Loucy (cell line): ENCODE measurements around the gene MTCH1.

Experiments used
- H2AFZ ChIP-seq: fragments of 200-600 bp; sonication (generic); 2 replicates; pipeline ENCODE4 v1.6.0; 2016; ENCODE audit warnings: antibody characterized with exemption, mild to moderate bottlenecking, low read length, moderate library complexity
- H3F3A ChIP-seq: fragments of 200-600 bp; 2 replicates; pipeline ENCODE4 v1.6.0; 2016; ENCODE audit warnings: antibody characterized with exemption, low read depth, mild to moderate bottlenecking
- H3K27me3 ChIP-seq: fragments of 200-600 bp; sonication (generic); 2 replicates; pipeline ENCODE4 v1.6.1; 2014; ENCODE audit warnings: low read length, mild to moderate bottlenecking; ENCODE audit not compliant: insufficient read depth, poor library complexity, severe bottlenecking
- H3K36me3 ChIP-seq: fragments of 200-600 bp; sonication (generic); 2 replicates; pipeline ENCODE4 v1.6.1; 2016; ENCODE audit warnings: low read length; ENCODE audit not compliant: insufficient read depth
- H3K4me1 ChIP-seq: fragments of 200-600 bp; sonication (generic); 2 replicates; pipeline ENCODE4 v1.5.1; 2014; ENCODE audit warnings: low read length, mild to moderate bottlenecking; ENCODE audit not compliant: insufficient read depth, poor library complexity, severe bottlenecking
- H3K4me2 ChIP-seq: fragments of 200-600 bp; sonication (generic); 2 replicates; pipeline ENCODE4 v1.6.0; 2014; ENCODE audit warnings: antibody characterized with exemption, low read length, low read depth, mild to moderate bottlenecking; ENCODE audit not compliant: poor library complexity, severe bottlenecking
- H3K4me3 ChIP-seq: fragments of 200-600 bp; sonication (generic); 2 replicates; pipeline ENCODE4 v1.5.1; 2014; ENCODE audit warnings: low read length, mild to moderate bottlenecking, mixed read lengths; ENCODE audit not compliant: poor library complexity, severe bottlenecking
- H3K79me2 ChIP-seq: fragments of 200-600 bp; sonication (generic); 2 replicates; pipeline ENCODE4 v1.6.1; 2014; ENCODE audit warnings: low read length; ENCODE audit not compliant: insufficient read depth
- H3K9ac ChIP-seq: fragments of 200-600 bp; sonication (generic); 2 replicates; pipeline ENCODE4 v1.6.0; 2014; ENCODE audit warnings: mild to moderate bottlenecking, low read depth, low read length, moderate library complexity; ENCODE audit not compliant: poor library complexity, severe bottlenecking
- H3K9me2 ChIP-seq: fragments of 200-600 bp; sonication (generic); replicated peaks from 2 replicates; pipeline ENCODE4 v1.6.1; 2016; ENCODE audit warnings: low read depth, low read length, mixed read lengths
- H3K9me3 ChIP-seq: fragments of 200-600 bp; sonication (generic); 2 replicates; pipeline ENCODE4 v1.6.1; 2014; ENCODE audit warnings: mild to moderate bottlenecking, antibody characterized with exemption, low read length, low read depth; ENCODE audit not compliant: insufficient read depth
- H4K20me1 ChIP-seq: fragments of 200-600 bp; sonication (generic); 2 replicates; pipeline ENCODE4 v1.6.0; 2014; ENCODE audit warnings: antibody characterized with exemption, low read length, mild to moderate bottlenecking; ENCODE audit not compliant: insufficient read depth, poor library complexity, severe bottlenecking
- EZH2phosphoT487 ChIP-seq: fragments of 200-600 bp; IDR thresholded peaks from 2 replicates; pipeline ENCODE4 v1.6.1; 2018; ENCODE audit warnings: antibody characterized with exemption, mild to moderate bottlenecking, moderate library complexity, borderline replicate concordance
- TF ChIP-seq, protein P1 (sequence below): fragments of 200-600 bp; sonication (generic); conservative IDR thresholded peaks from 2 replicates; pipeline ENCODE4 v1.5.1; 2014; ENCODE audit warnings: mild to moderate bottlenecking, antibody characterized with exemption, low read length

Gene MTCH1

DNA sequence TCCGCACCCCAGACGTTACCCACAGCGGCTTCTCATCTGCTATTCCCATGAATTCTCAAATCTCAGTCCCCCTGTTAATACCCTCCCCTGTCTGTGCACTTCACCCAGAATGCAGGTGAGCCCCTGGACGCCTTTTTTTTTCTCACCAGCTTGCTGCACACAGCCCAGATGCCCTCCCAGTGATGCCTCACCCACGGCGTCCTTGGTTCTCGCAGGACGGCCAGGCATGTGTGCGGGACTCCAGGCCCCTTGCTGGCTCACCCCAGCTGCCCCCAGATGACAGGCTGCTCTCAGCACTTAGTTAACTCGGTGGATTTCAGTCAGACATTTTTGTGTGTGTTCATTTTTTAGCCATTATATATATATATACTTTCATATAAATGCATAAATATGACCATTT lies 56.8 kb downstream of the MTCH1 start:
- Histone ChIP-seq H3K4me2 (no peak overlapping the region), H2AFZ (no peak overlapping the region), H3K9ac (no peak overlapping the region), H4K20me1 (no peaks in the 10 kb centered on the region), H3K9me2 (no peaks in the 10 kb centered on the region), H3K4me1 (peaks cover 20% of the 10 kb centered on the region), H3K4me3 (no peak overlapping the region), H3F3A (no peaks in the 10 kb centered on the region), H3K27me3 (no peaks in the 10 kb centered on the region), H3K36me3 (no peaks in the 10 kb centered on the region), H3K79me2 (no peaks in the 10 kb centered on the region), H3K9me3 (no peaks in the 10 kb centered on the region)
- TF ChIP-seq, protein P1, sequence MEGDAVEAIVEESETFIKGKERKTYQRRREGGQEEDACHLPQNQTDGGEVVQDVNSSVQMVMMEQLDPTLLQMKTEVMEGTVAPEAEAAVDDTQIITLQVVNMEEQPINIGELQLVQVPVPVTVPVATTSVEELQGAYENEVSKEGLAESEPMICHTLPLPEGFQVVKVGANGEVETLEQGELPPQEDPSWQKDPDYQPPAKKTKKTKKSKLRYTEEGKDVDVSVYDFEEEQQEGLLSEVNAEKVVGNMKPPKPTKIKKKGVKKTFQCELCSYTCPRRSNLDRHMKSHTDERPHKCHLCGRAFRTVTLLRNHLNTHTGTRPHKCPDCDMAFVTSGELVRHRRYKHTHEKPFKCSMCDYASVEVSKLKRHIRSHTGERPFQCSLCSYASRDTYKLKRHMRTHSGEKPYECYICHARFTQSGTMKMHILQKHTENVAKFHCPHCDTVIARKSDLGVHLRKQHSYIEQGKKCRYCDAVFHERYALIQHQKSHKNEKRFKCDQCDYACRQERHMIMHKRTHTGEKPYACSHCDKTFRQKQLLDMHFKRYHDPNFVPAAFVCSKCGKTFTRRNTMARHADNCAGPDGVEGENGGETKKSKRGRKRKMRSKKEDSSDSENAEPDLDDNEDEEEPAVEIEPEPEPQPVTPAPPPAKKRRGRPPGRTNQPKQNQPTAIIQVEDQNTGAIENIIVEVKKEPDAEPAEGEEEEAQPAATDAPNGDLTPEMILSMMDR: no peak
- no peak for TF ChIP-seq EZH2phosphoT487

DNA sequence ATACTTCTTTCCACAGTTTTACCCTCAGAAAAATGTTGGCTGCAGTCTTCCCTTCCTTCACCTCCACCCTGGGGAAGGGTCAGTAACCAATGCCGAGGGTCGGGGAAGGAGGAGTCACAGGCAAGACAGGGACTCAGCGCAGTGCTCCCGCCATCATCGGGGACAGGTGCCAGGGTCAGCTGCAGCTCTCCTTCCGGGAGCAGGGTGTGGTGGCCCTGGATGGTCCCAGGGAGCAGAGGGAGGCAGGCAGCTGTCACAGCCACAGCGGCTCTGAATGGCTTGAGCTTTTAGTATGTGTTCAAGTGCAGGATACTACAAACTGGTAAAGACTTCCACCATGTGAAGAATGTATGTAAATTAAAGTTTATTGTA lies 57.5 kb downstream of the MTCH1 start:
- Histone ChIP-seq H3K4me1 (peaks cover 26% of the 10 kb centered on the region), H2AFZ (no peak overlapping the region), H4K20me1 (no peaks in the 10 kb centered on the region), H3K9ac (no peak overlapping the region), H3K9me3 (no peaks in the 10 kb centered on the region), H3K9me2 (no peaks in the 10 kb centered on the region), H3K36me3 (no peaks in the 10 kb centered on the region; the same call in 1 of the 2 replicates), H3K27me3 (no peaks in the 10 kb centered on the region), H3K4me3 (no peak overlapping the region), H3K4me2 (no peak overlapping the region), H3F3A (no peaks in the 10 kb centered on the region), H3K79me2 (no peaks in the 10 kb centered on the region)
- TF ChIP-seq EZH2phosphoT487: no peak
- TF ChIP-seq, protein P1: no peak

DNA sequence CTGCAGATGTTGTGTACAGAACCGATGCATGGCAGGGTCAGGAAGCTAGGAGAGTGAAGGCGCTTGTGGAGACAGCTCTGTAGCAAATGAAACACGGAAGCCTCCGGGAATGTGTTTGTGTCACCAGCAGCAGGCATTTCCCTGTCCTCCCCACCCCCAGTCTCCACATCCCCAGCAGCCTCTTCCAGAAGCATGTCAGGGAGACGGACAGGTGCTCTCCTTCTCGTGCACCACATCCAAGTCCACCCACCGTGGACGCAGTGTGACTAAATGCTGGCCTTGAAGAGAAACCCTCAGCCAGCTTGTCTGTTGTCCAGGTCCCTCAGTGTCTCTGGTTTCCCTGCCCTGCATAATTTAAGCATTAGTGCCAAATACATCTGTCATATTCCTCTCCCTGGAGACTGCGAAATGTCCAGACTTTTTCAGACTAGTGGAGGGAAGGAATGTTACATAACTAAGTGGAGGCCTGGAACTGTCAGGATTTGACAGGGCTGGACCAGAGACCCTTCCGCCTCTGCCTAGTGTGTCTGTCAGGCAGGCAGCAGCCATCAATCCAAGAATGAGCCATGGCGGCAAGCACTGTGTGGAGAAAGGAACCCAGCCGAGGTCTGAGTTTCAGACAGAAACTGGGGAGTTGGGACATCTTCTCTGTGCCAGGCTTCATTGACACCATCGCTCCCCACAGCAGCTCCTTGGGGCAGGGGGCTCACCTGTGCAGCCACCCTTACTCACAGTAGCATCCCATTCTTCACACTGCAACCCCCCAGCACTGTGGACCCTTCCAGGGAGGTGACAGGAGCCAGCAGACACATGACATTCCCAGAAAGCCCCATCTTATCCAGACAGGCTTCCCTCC lies 58.1 kb downstream of the MTCH1 start:
- Histone ChIP-seq H3K4me1 (peaks cover 31% of the 10 kb centered on the region), H3K27me3 (no peaks in the 10 kb centered on the region), H3K36me3 (no peaks in the 10 kb centered on the region; the same call in 1 of the 2 replicates), H4K20me1 (no peaks in the 10 kb centered on the region), H3K9me2 (no peaks in the 10 kb centered on the region), H3K79me2 (no peaks in the 10 kb centered on the region), H3K9me3 (no peaks in the 10 kb centered on the region), H3F3A (no peaks in the 10 kb centered on the region), H3K4me2 (no peak overlapping the region), H3K9ac (no peak overlapping the region), H3K4me3 (no peak overlapping the region), H2AFZ (no peak overlapping the region)
- TF ChIP-seq, protein P1: no peak
- no peak for TF ChIP-seq EZH2phosphoT487
